Measurements from ENCODE around the gene CDKN2C. TPM values are rescaled to one million over a fixed set of nuclear protein-coding genes. Genes with fewer than 3 reads are reported as not detected.

The CDKN2C gene
- total RNA-seq, 1 donor from 2014 or later = 8.7 TPM

Other genes starting within 250 kb of the CDKN2C start
- gene FAF1, start 10.0 kb upstream of the CDKN2C start, total RNA-seq (ENCODE audit: insufficient read depth, low replicate concordance) = 10.4 TPM
- 1.9 TPM for gene C1orf185, start 132.0 kb downstream of the CDKN2C start, total RNA-seq (ENCODE audit: insufficient read depth, low replicate concordance)